Kidney tubule cell (primary cell): ENCODE results near the gene DNAJC28.
"Not testable (repeated sequence)": the region's sequence is repeated elsewhere in the genome, so short reads cannot be mapped to it uniquely, and the experiment has no call there.

Experiments
- DNase-seq: peaks from one replicate; pipeline ENCODE4 v3.0.0-alpha.2; 2018; ENCODE audit warnings: low spot score

DNAJC28 gene

GRCh38 chr21:33481314-33481943, 10.1 kb downstream of the DNAJC28 start:
- DNase-seq, result peak; percentile 63

- DNase-seq, result no peak
These were observed 10.9 kb downstream of the DNAJC28 start for GRCh38 chr21:33480481-33481103.

- peak; percentile 98 for DNase-seq
These were observed 11.6 kb downstream of the DNAJC28 start, which contains the start of gene TMEM50B for GRCh38 chr21:33479679-33480480. Gene TMEM50B, minus strand, starts transcription at chr21:33479974. Its CDS starts 11,089 bp downstream, at chr21:33468885.

DNA sequence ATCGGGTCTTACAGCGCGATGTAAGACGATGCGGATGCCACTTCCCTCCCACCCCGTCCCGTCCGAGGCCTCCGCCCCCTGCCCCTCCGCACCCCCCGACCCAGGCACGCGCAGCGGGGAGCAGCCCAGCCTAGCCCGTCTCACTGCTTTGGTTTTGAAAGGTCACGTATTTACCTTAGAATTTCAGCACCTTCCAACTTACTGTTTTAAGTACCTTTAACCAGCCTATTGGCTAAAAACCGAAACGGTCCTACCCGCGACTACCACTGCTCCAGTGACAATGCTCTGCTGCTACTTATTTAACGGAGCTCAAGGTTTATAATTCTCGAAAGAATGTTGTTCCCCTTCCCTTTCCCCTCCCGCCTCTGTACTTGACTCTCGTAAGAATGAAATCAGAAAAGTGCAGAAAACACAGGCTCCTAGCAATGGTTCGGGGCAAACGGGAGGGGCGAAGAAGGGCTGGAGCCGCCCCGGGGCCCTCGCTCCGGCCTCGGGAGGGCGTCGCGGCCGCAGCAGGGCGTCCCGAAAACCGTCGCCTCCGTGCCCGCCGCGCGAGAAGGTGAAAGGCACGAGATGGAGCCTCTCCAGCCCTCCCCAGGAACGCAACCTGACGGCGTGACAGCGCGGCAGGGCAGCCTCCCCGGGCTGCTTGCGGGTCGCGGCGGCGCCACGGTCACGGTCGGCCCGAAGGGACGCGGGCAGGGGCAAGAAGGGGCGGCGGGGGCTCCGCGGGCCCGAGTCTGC, 12.4 kb downstream of the DNAJC28 start:
- DNase-seq, result peak; percentile 42

GRCh38 chr21:33478182-33478581, 13.3 kb downstream of the DNAJC28 start:
- DNase-seq, result no peak

GRCh38 chr21:33477066-33477465, 14.4 kb downstream of the DNAJC28 start:
- no peak for DNase-seq

DNA sequence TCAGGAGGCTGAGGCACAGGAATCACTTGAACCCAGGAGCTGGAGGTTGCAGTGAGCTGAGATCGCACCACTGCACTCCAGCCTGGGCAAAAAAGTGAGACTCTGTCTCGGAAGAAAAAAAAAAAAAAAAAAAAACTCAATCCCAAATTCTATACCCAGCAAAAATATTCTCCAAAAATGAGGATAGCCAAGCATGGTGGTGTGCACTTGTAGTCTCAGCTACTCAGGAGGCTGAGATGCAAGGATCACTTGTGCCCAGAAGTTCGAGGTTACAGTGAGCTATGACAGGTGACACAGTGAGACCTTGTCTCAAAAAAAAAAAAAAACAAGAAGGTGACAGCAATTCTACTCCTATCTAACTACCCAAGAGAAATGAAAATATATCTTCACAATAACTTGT, 18.2 kb downstream of the DNAJC28 start:
- DNase-seq, result no peak

DNA sequence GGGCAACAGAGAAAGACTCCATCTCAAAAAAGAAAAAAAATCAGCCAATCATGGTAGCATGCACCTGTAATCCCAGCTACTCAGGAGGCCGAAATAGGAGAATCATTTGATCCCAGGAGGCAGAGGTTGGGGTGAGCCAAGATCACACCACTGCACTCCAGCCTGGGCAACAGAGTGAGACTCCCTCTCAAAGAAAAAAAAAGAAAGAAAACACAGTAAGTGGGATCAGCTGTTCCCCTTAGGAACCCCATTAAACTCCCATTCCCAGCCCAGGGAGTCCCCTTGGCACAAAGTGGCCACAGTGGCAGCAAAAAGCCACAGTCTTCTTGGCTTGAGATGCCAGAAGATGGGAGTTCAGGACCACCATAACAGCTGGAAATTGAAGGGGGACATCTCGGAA, 20.8 kb downstream of the DNAJC28 start:
- no peak for DNase-seq

DNA sequence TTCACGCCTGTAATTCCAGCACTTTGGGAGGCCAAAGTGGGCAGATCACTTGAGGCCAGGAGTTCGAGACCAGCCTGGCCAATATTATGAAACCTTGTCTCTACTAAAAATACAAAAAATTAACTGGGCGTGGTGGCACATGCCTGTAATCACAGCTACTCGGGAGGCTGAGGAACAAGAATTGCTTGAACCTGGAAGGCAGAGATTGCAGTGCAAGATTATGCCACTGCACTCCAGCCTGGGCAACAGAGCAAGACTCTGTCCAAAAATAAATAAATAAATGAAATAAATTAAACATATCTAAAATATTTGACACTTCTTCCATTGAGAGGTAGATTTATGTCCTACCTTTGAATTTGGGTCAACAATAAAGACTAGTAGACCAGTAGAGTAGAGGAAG, 22.3 kb downstream of the DNAJC28 start:
- DNase-seq, result not testable (repeated sequence)

- DNase-seq, result no peak
These were observed 29.8 kb downstream of the DNAJC28 start for GRCh38 chr21:33461538-33462250.

GRCh38 chr21:33458861-33459260, 32.7 kb downstream of the DNAJC28 start:
- no peak for DNase-seq

DNA sequence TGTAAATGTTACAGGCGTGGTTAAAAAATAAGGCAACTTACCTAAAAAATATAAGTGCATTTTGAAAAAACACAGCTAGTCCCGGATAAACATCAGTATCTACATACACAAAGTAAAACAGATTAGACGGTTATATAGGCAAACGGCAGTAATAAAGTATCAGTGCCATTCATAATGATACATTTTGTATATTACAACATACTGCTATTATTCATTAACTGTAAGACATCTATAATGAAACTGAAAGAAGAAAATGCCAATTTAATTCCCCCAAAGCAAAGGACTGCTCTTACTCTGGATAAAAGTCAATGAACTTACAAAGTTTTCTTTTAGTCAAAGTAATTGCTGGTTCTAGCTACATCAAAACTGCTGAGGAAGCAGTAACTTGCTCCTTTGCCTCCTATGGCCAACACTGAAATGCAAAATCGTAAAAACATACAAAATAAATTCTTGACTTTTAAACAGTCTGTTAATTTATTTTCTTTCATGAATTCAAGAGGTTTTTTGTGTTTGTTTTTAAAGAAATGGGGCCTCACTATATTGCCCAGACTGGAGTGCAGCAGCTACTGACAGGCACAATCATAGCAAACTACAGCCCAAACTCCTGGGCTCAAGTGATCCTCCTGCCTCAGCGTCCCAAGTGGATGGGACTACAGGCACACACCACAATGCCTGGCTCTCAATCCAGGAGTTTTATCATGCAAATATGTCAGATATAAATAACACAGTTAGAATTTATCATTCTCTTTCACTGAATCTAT, 35.6 kb downstream of the DNAJC28 start:
- DNase-seq, result no peak

DNA sequence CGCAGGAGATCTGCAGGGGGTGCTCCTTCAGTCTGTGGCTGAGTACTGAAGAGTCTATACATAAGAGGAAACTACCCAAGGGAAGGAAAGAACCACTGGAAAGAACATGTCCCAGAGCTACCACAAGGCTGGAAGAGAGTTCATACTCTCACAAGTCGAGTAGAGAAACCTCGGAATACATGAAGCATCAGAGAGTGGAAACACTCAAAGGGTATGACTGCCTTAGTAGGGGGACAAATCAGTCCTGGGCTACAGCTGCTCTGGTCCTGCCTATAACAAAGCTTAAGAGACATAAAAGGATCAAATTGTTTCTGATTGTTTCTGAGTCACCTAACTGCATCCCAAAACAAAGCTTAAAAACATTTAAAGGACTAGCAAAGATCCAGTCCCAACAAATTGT, 39.2 kb downstream of the DNAJC28 start:
- no peak for DNase-seq

GRCh38 chr21:33451634-33452071, 39.9 kb downstream of the DNAJC28 start:
- DNase-seq, result peak; percentile 70

DNA sequence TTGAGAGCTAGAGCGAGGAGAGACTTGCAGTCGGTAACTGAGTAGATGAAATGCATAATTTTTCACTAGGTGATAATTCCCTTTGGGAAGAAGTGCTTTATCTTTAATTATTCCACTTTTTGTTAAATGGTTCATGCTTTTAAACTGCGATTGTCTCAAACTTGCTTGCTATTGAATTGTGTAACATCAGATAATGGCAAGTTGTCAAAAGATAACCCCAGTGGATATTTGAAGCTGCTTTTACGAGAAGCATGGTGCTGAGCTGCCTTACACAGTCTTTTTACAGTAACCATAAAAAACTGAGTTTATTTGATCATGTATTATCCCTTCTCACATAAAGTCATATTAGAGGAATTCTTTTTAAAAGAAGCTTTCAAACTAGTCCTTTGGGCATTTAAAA, 41.9 kb downstream of the DNAJC28 start:
- DNase-seq, result no peak

- not testable (repeated sequence) for DNase-seq
These were observed 44.9 kb downstream of the DNAJC28 start for GRCh38 chr21:33446620-33447019.

DNA sequence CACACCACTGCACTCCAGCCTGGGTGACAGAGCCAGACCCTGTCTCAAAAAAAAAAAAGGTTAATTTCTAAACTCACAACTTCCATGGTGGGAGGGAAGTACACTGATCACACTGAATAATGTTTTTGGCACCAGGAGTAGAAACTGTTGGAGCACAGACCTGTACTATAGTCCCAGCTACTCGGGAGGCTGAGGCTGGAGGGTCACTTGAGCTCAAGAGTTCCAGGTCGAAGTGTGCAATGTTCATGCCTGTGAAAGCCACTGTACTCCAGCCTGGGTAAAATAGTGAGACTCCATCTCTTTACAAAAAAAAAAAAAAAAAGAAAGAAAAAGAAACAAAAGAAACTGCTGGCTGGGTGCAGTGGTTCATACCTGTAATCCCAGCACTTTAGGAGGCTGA, 47.0 kb downstream of the DNAJC28 start:
- DNase-seq, result no peak

- DNase-seq, result no peak
These were observed 48.3 kb downstream of the DNAJC28 start for GRCh38 chr21:33443194-33443593.

DNA sequence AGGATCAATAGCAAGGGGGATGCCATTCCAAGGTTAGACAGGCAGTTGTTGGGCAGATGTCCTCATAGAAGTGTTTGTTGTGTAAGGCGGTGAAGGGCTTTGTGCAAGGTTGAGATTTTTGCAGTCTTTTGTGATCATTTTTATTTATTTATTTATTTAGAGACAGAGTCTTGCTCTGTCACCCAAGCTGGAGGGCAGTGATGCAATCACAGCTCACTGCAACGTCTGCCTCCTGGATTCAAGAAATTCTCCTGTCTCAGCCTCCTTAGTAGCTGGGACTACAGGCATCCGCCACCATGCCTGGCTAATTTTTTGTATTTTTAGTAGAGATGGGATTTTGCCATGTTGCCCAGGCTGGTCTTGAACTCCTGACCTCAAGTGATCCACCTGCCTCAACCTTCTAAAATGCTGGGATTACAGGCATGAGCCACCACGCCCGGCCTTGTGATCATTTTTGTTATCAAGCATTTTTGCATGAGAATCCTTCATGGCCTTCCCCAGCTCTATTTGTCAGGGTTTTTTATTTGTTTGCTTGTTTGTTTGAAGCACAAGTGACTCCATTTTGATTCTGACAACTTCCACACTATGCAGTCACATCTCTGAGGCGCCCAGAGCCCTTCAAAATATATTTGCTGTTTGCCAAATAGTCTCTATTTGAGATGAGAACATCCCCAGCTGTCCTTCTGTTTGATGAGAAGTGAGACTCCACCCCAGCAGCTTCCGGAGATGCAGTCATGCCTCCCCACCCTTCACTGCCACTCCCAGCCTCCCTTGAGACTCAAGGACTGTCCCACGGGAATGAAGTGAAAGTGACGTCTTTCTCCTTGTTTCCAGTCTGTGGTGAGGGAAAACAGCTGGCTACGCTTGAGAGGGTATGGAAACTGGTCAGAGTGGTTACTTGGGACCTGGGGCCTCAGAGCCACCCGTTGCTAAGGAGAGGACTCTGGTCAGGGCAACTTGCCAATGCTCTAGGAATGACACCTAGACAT, 49.7 kb downstream of the DNAJC28 start:
- DNase-seq, result peak; percentile 96
